ENCODE results near the gene TRIM32. TPM values are rescaled to one million over a fixed set of nuclear protein-coding genes. Genes with fewer than 3 reads are reported as not detected.

TRIM32 gene
- total RNA-seq, 1 donor from 2014 or later, result 33.7 TPM

DNA sequence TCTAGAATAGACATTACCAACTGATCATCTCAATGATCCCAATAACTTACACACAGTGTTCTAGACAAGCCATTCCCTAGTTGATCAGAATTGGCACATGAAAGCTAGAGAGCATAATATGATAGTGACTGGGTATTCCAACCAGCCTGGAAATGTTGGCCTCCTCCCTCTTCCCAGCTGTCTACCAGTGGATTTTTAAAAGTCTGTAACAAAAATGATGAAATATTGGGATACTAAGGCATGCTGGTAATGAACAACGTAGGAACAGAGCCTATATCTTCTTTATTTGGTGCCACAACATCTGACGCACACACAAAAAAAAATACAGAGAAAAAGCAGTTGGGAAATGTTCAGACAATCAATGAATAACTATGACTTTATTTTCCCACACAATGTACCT lies 34.8 kb downstream of the TRIM32 start:
- no peak overlapping the region for H3K4me3 Mint-ChIP-seq (ENCODE audit: unreplicated experiment)
- Histone ChIP-seq H4K20me1 (ENCODE audit: insufficient read depth, low read length) (no peaks in the 10 kb centered on the region), H3K4me2 (ENCODE audit: low read length) (no peak overlapping the region), H3K36me3 (ENCODE audit: insufficient read depth, low read length) (no peaks in the 10 kb centered on the region), H3K27ac (ENCODE audit: low read depth, low read length) (no peak overlapping the region), H2AFZ (ENCODE audit: low read depth, low read length) (no peak overlapping the region), H3K27me3 (ENCODE audit: insufficient read depth, low read length) (no peaks in the 10 kb centered on the region), H3K79me2 (ENCODE audit: insufficient read depth, low read length) (no peaks in the 10 kb centered on the region), H3K4me3 (ENCODE audit: insufficient read depth, low read depth, low read length) (no peak overlapping the region), H3K4me1 (ENCODE audit: insufficient read depth, low read length) (no peaks in the 10 kb centered on the region), H3K9ac (ENCODE audit: low read length) (no peak overlapping the region), H3K9me3 (ENCODE audit: insufficient read depth, low read depth, low read length) (no peaks in the 10 kb centered on the region)
- H3K9me3 Mint-ChIP-seq (ENCODE audit: unreplicated experiment), result peaks cover 6% of the 10 kb centered on the region
- no peak for DNase-seq (ENCODE audit: low read depth)
- no peak for FAIRE-seq
- no peak overlapping the region for H3K27ac Mint-ChIP-seq (ENCODE audit: unreplicated experiment)
- H3K27me3 Mint-ChIP-seq (ENCODE audit: low read depth, unreplicated experiment), result no peaks in the 10 kb centered on the region
- TF ChIP-seq EZH2 (IDR thresholded peaks at IDR 0.05; ENCODE audit: insufficient read depth, low read length), result no peak
- no peak for TF ChIP-seq CTCF (IDR thresholded peaks at IDR 0.05; ENCODE audit: insufficient read depth, low read depth, low read length)
- no peaks in the 10 kb centered on the region for H3K36me3 Mint-ChIP-seq (ENCODE audit: low read depth, unreplicated experiment)
- no peaks in the 10 kb centered on the region for H3K4me1 Mint-ChIP-seq (ENCODE audit: low read depth, unreplicated experiment)

DNA sequence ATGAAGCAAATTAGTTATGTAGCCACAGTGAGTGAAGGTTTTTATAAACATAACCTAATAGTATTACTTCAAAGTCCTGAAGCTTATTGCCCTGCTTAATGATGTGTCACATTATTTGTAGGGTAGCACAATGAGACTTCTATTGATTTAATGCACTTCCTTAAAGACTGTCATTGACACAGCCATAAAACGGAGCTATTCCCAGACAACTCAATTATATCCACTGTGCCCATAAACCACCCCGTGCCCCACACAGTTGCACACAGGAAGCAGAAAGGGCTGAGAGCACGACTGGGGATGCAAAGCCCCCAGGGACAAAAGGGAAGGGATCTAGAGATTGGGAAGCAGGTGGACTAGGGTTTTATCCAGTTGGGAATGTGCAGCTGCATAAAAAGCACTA lies 37.0 kb downstream of the TRIM32 start:
- no peaks in the 10 kb centered on the region for H3K4me1 ChIP-seq (ENCODE audit: insufficient read depth, low read length)
- H3K4me3 ChIP-seq (ENCODE audit: insufficient read depth, low read depth, low read length), result no peak overlapping the region
- no peaks in the 10 kb centered on the region for H3K27me3 ChIP-seq (ENCODE audit: insufficient read depth, low read length)
- TF ChIP-seq EZH2 (IDR thresholded peaks at IDR 0.05; ENCODE audit: insufficient read depth, low read length) (no peak), CTCF (IDR thresholded peaks at IDR 0.05; ENCODE audit: insufficient read depth, low read depth, low read length) (no peak)
- H3K79me2 ChIP-seq (ENCODE audit: insufficient read depth, low read length), result no peaks in the 10 kb centered on the region
- no peaks in the 10 kb centered on the region for H4K20me1 ChIP-seq (ENCODE audit: insufficient read depth, low read length)
- no peak overlapping the region for H3K27ac ChIP-seq (ENCODE audit: low read depth, low read length)
- H3K27me3 Mint-ChIP-seq (ENCODE audit: low read depth, unreplicated experiment), result peaks cover 5% of the 10 kb centered on the region
- no peaks in the 10 kb centered on the region for H3K9me3 ChIP-seq (ENCODE audit: insufficient read depth, low read depth, low read length)
- H3K4me2 ChIP-seq (ENCODE audit: low read length), result no peak overlapping the region
- H3K9ac ChIP-seq (ENCODE audit: low read length), result no peak overlapping the region
- no peak overlapping the region for H2AFZ ChIP-seq (ENCODE audit: low read depth, low read length)
- H3K27ac Mint-ChIP-seq (ENCODE audit: unreplicated experiment), result no peak overlapping the region
- no peaks in the 10 kb centered on the region for H3K4me1 Mint-ChIP-seq (ENCODE audit: low read depth, unreplicated experiment)
- H3K36me3 ChIP-seq (ENCODE audit: insufficient read depth, low read length), result no peaks in the 10 kb centered on the region
- H3K36me3 Mint-ChIP-seq (ENCODE audit: low read depth, unreplicated experiment), result no peaks in the 10 kb centered on the region
- H3K9me3 Mint-ChIP-seq (ENCODE audit: unreplicated experiment), result peaks cover 3% of the 10 kb centered on the region
- no peak overlapping the region for H3K4me3 Mint-ChIP-seq (ENCODE audit: unreplicated experiment)
- DNase-seq (ENCODE audit: low read depth) (no peak), FAIRE-seq (no peak)

DNA sequence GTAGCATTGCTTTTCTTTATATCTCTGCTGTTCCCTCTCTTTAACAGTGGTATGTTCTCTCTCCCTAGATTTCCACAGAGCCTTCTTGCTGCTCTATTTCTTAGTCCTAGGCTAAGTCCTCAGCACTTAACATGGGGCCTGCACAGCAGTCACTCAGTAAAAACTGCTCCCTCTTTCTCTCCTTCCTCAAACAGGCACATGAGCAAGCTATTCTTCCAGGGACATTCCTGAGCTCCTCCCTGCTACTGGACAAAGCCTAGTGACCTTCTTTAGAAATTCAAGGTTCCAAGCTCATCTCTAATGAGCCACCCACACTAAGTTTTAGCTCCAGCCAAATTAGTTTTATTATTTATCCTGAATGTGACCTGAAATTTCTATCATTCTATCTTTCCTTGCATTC lies 39.5 kb downstream of the TRIM32 start:
- H3K36me3 ChIP-seq (ENCODE audit: insufficient read depth, low read length), result no peaks in the 10 kb centered on the region
- H3K27me3 ChIP-seq (ENCODE audit: insufficient read depth, low read length), result no peaks in the 10 kb centered on the region
- Mint-ChIP-seq H3K4me1 (ENCODE audit: low read depth, unreplicated experiment) (no peaks in the 10 kb centered on the region), H3K36me3 (ENCODE audit: low read depth, unreplicated experiment) (no peaks in the 10 kb centered on the region), H3K27ac (ENCODE audit: unreplicated experiment) (no peak overlapping the region), H3K9me3 (ENCODE audit: unreplicated experiment) (peaks cover 2% of the 10 kb centered on the region), H3K4me3 (ENCODE audit: unreplicated experiment) (no peak overlapping the region), H3K27me3 (ENCODE audit: low read depth, unreplicated experiment) (peaks cover 5% of the 10 kb centered on the region)
- H3K79me2 ChIP-seq (ENCODE audit: insufficient read depth, low read length), result no peaks in the 10 kb centered on the region
- no peak overlapping the region for H3K4me3 ChIP-seq (ENCODE audit: insufficient read depth, low read depth, low read length)
- no peak overlapping the region for H3K9ac ChIP-seq (ENCODE audit: low read length)
- no peaks in the 10 kb centered on the region for H3K4me1 ChIP-seq (ENCODE audit: insufficient read depth, low read length)
- no peak for DNase-seq (ENCODE audit: low read depth)
- no peak for FAIRE-seq
- no peak overlapping the region for H2AFZ ChIP-seq (ENCODE audit: low read depth, low read length)
- no peak for TF ChIP-seq EZH2 (IDR thresholded peaks at IDR 0.05; ENCODE audit: insufficient read depth, low read length)
- no peak for TF ChIP-seq CTCF (IDR thresholded peaks at IDR 0.05; ENCODE audit: insufficient read depth, low read depth, low read length)
- no peak overlapping the region for H3K4me2 ChIP-seq (ENCODE audit: low read length)
- no peak overlapping the region for H3K27ac ChIP-seq (ENCODE audit: low read depth, low read length)
- H3K9me3 ChIP-seq (ENCODE audit: insufficient read depth, low read depth, low read length), result no peaks in the 10 kb centered on the region
- no peaks in the 10 kb centered on the region for H4K20me1 ChIP-seq (ENCODE audit: insufficient read depth, low read length)

Measured in astrocyte (in vitro differentiated cells and primary cell).